Fibroblast of villous mesenchyme (primary cell): Measurements from ENCODE around the gene BIN1. TPM values are rescaled to one million over a fixed set of nuclear protein-coding genes. Genes with fewer than 3 reads are reported as not detected.

Experiments used
- DNase-seq: peaks from one replicate; pipeline ENCODE4 v3.0.0-alpha.2; 2010; ENCODE audit warnings: low read depth
- H3K4me3 ChIP-seq: 2 replicates; pipeline ENCODE4 v1.5.1; 2011; ENCODE audit warnings: low read depth, mild to moderate bottlenecking, low read length
- total RNA-seq: library from RNA; depleted of rRNA; stranded (reverse); fragments of >200 nt; gene quantifications from 2 replicates; pipeline ENCODE4 v1.2.3, GENCODE V29; 2012
- TF ChIP-seq, protein P1 (sequence below): IDR thresholded peaks from 2 replicates; pipeline ENCODE4 v1.5.1; 2012; ENCODE audit warnings: low read depth, mild to moderate bottlenecking, low read length; ENCODE audit not compliant: insufficient read depth

The BIN1 gene
- total RNA-seq, 1 donor = 75.6 TPM

DNA sequence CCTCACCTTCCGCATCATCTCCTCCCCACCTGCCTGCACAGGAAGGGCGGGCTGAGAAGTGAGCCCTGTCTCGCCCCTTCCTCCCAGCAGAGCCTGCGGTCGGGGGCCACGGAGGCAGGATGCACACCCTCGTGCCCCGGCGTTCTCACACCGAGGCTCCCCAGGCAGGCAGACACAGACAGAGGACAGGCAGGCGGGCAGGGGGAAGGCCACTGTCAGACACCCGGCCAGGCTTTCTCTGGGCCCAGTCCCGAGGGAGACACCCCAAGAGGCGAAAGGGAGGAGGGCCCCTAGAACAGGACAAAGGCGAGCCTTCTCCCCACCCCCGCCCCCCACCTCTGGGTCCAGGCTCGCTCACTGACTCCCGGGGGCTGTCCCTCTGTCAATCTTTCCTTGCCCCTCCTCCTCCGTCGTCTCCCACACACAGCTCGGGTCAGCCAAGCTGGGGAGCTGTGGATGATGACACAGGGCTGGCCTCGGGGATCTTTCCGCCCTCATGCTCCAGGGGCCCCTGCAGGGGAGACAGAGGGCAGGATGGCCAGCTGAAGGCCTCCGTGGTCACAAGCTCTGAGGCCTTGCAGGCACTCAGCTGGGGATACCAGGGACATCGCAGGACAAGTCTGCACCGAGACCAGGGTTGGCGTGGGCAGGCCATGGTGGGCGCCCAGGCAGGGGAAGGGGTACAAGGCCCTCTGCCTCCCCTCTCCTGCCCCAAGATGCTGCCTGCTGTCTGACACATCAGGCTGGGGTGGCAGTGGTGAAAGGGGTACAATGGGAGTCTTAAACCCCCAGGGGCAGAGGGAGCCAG lies 24.9 kb downstream of the BIN1 start:
- DNase-seq = peak; percentile 71
- no peak overlapping the region for H3K4me3 ChIP-seq

DNA sequence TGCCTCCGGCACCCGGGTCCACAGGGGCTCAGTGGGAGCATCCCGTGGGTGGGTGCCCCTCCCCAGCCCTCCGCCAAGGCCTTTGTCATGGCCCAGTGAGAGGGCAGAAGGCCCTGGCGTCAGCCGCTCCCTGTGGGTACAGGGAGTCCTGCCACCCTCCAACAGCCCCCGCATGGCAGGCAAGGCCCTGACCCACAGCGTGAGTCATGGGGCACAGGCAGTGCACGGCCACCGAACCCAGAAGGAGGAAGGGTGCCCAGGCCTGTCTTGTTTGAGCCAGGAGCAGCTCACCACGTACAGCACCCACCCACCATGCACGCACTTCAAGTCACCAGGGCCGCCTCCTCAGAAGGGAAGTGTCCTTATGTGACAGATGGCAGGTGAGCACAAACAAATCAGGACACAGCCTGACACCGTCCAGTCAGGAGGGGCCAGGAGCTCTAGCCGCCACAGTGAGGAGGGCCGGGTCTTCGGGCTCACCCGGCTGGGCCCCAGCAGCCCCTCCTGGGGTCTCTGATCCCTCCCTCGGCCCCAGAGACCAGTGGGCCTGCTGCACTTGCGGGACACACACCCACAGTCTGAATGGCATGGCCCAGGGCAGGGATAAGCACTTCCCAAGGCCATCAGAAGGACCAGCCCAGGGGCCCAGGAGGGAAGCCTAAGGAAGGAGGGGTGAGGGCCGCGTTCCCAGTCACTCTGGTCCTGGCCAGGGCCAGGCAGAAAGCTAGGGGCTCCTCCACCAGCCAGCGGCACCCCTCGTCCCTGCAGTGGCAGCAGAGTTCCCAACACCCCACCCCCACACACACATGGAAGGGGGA lies 25.8 kb downstream of the BIN1 start:
- TF ChIP-seq, protein P1, sequence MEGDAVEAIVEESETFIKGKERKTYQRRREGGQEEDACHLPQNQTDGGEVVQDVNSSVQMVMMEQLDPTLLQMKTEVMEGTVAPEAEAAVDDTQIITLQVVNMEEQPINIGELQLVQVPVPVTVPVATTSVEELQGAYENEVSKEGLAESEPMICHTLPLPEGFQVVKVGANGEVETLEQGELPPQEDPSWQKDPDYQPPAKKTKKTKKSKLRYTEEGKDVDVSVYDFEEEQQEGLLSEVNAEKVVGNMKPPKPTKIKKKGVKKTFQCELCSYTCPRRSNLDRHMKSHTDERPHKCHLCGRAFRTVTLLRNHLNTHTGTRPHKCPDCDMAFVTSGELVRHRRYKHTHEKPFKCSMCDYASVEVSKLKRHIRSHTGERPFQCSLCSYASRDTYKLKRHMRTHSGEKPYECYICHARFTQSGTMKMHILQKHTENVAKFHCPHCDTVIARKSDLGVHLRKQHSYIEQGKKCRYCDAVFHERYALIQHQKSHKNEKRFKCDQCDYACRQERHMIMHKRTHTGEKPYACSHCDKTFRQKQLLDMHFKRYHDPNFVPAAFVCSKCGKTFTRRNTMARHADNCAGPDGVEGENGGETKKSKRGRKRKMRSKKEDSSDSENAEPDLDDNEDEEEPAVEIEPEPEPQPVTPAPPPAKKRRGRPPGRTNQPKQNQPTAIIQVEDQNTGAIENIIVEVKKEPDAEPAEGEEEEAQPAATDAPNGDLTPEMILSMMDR = no peak
- DNase-seq = peak; percentile 67
- H3K4me3 ChIP-seq = no peak overlapping the region

More for the DNA sequence above, 24.9 kb downstream of the BIN1 start:
- TF ChIP-seq, protein P1 = no peak

DNA sequence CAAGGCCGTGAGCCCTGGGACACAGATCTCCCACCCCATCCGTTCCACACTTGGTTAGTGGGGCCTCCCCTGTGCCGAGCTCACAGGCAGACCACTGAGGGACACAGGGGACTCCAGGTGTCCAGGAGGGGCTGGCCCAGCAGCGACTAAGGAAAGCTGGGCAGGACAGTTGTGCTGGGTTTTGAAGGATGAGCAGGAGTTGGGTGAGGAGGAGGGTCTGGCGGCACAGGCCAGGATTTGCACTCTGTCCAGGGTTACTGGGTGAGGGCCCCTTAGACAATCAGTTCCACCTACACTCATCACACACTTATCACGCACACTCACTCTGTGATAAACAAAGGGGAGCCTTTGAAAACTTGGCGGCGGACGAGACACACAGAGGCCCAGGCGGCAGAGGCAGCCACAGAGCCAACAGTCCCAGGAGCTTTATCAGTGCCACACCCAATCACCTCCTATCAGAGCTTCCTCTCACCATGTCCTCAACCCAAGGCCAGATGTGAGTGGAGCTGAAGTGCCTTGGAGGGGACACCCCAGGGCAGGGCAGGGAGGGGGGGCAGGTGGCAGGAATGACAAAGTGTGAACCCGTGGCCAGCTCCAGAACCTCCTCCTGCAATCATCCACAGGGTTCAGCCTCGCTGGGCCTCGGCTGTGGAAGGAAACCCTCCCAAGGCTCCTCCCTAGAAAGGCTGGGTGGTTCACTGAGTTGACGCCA lies 26.6 kb downstream of the BIN1 start:
- no peak for DNase-seq
- H3K4me3 ChIP-seq = no peak overlapping the region
- TF ChIP-seq, protein P1 = no peak

DNA sequence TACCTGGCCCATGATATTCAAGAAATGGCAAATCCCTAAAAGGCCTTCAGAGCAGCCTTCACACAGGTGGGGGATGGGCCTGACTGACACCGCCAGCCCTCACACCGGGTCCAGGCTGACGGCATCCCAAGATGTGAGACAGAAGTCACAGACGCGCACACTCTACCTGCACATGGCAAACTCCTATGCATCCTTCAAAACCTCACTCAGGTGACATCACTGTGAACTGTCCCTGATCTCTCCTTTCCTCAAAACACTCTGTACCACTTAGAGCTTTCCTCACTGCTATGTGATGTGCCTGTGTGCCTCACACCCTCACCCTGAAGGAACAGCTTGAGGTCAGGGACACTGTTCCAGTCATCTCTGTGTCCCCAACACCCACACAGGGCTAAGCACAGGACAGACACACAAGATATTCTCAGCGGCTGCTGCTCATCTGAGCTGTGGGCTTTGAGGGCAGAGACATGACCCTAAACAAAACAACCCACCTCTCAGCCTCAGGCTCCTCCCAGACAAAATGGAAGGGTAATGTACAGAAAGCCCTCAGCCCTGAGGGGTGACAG lies 27.5 kb downstream of the BIN1 start:
- TF ChIP-seq, protein P1 = no peak
- no peak for DNase-seq
- no peak overlapping the region for H3K4me3 ChIP-seq

DNA sequence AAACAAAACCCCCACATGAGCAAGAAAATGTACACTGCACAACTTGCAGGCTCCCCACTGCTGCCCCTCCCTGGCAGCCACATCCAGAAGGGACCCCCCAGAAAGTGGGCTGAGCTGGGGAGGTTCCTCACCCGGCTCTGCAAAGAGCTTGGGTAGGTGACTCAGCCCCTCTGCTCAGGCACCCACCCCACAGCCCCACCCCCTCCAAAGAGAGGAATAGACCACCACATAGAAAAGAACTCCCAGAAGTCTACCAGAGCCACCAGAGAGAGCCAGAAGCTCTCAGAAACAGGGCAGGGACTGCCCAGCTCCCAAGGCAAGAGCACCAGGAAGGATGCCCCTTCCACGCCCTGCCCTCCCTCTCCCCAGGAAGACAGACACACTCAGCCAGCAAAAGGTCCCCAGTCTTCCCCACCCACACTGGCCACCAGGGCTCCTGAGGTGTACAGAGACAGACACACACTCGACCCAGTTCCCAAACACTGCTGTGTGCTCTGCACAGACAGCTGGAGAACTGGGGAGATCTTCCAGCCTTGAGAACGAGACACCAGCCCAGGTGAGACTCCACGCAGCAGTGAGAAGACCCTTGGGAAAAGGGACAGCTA lies 28.2 kb downstream of the BIN1 start:
- DNase-seq = no peak
- TF ChIP-seq, protein P1 = no peak
- H3K4me3 ChIP-seq = no peak overlapping the region

DNA sequence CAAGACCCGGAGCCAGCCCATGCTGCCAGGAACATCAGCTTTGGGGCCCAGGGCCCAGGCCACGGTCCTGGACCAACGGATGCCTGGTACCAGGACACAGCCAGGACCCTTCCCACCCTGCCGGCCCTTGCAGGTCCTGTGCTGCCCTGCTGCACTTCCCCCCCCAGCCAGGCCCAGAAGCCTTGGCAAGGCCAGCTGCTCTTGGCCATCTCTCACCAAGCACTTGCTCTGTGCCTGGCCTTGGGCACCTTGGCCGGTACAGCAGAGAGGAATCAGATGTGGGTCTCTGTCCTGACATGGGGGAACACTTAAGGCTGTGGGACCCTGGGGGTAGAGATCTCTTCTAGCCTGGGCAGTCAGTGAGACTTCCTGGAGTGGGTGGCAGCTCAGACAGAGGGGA lies 28.9 kb downstream of the BIN1 start:
- no peak overlapping the region for H3K4me3 ChIP-seq
- TF ChIP-seq, protein P1 = no peak
- DNase-seq = no peak
